Nephron (organoid): ENCODE data around the gene ZNF33B.

Experiments used
- H3K27ac Mint-ChIP-seq, 3 experiments: 2 replicates each; pipeline ENCODE4 v1.8.0; 2020; ENCODE audit warnings: mixed read lengths in 3 of 3, mild to moderate bottlenecking in 2 of 3, moderate library complexity in 1 of 3
- H3K27me3 Mint-ChIP-seq: 2 replicates; pipeline ENCODE4 v1.8.0; 2021; ENCODE audit warnings: low read depth, mild to moderate bottlenecking, moderate library complexity, mixed read lengths
- H3K36me3 Mint-ChIP-seq: 2 replicates; pipeline ENCODE4 v1.8.0; 2020; ENCODE audit warnings: low read depth, mixed read lengths
- H3K4me1 Mint-ChIP-seq: 2 replicates; pipeline ENCODE4 v1.8.0; 2020; ENCODE audit warnings: mixed read lengths
- H3K4me3 Mint-ChIP-seq, 3 experiments: 2 replicates each; pipeline ENCODE4 v1.8.0; 2020; ENCODE audit warnings: mild to moderate bottlenecking in 3 of 3, mixed read lengths in 3 of 3, moderate library complexity in 2 of 3
- H3K9me3 Mint-ChIP-seq: 2 replicates; pipeline ENCODE4 v1.8.0; 2020; ENCODE audit warnings: mixed read lengths
- CTCF ChIP-seq, 3 experiments: fragments of 200-600 bp; sonication (generic); IDR thresholded peaks; one replicate each; pipeline ENCODE4 v1.5.0; 2021; ENCODE audit warnings: antibody characterized with exemption in 3 of 3; ENCODE audit not compliant: unreplicated experiment in 3 of 3

ZNF33B gene

GRCh38 chr10:42645103-42645502 lies 6.7 kb upstream of the ZNF33B start:
- Mint-ChIP-seq H3K36me3 (no peaks in the 10 kb centered on the region), H3K27ac (peak overlapping the region in 2 of 3 experiments; percentile 85 to 86), H3K27me3 (peaks cover 11% of the 10 kb centered on the region), H3K9me3 (peaks cover 4% of the 10 kb centered on the region), H3K4me3 (no peak overlapping the region), H3K4me1 (no peaks in the 10 kb centered on the region)
- no peak for TF ChIP-seq CTCF (IDR thresholded peaks at IDR 0.05; ENCODE audit: unreplicated experiment in 3 of 3)

- H3K27ac Mint-ChIP-seq: peak overlapping the region in 2 of 3 experiments; percentile 1 to 19
- no peaks in the 10 kb centered on the region for H3K9me3 Mint-ChIP-seq
- H3K27me3 Mint-ChIP-seq: peaks cover under 1% of the 10 kb centered on the region
- TF ChIP-seq CTCF (IDR thresholded peaks at IDR 0.05; ENCODE audit: unreplicated experiment in 3 of 3): no peak
- peak overlapping the region; percentile 14 to 78 (median 72) for H3K4me3 Mint-ChIP-seq
- peaks cover 11% of the 10 kb centered on the region for H3K4me1 Mint-ChIP-seq
- peaks cover 5% of the 10 kb centered on the region for H3K36me3 Mint-ChIP-seq
Observed at GRCh38 chr10:42640610-42641229, 2.4 kb upstream of the ZNF33B start.

GRCh38 chr10:42638821-42639270 lies 476 bp upstream of the ZNF33B start:
- peaks cover 13% of the 10 kb centered on the region for H3K36me3 Mint-ChIP-seq
- H3K4me3 Mint-ChIP-seq: peak overlapping the region; percentile 88 to 94 (median 91)
- no peaks in the 10 kb centered on the region for H3K9me3 Mint-ChIP-seq
- TF ChIP-seq CTCF (IDR thresholded peaks at IDR 0.05; ENCODE audit: unreplicated experiment in 3 of 3): no peak
- peak overlapping the region; percentile 95 to 96 (median 96) for H3K27ac Mint-ChIP-seq
- H3K4me1 Mint-ChIP-seq: peaks cover 11% of the 10 kb centered on the region
- no peaks in the 10 kb centered on the region for H3K27me3 Mint-ChIP-seq

GRCh38 chr10:42637648-42638054 lies 719 bp downstream of the ZNF33B start:
- H3K36me3 Mint-ChIP-seq: peaks cover 22% of the 10 kb centered on the region
- no peaks in the 10 kb centered on the region for H3K9me3 Mint-ChIP-seq
- peaks cover 11% of the 10 kb centered on the region for H3K4me1 Mint-ChIP-seq
- peak overlapping the region; percentile 88 to 94 (median 91) for H3K4me3 Mint-ChIP-seq
- TF ChIP-seq CTCF (IDR thresholded peaks at IDR 0.05; ENCODE audit: unreplicated experiment in 3 of 3): no peak
- H3K27me3 Mint-ChIP-seq: no peaks in the 10 kb centered on the region
- peak overlapping the region; percentile 95 to 96 (median 96) for H3K27ac Mint-ChIP-seq

GRCh38 chr10:42637142-42637541 lies 1.2 kb downstream of the ZNF33B start:
- H3K9me3 Mint-ChIP-seq: no peaks in the 10 kb centered on the region
- peaks cover 11% of the 10 kb centered on the region for H3K4me1 Mint-ChIP-seq
- peaks cover 26% of the 10 kb centered on the region for H3K36me3 Mint-ChIP-seq
- no peaks in the 10 kb centered on the region for H3K27me3 Mint-ChIP-seq
- peak overlapping the region; percentile 95 to 96 (median 96) for H3K27ac Mint-ChIP-seq
- no peak for TF ChIP-seq CTCF (IDR thresholded peaks at IDR 0.05; ENCODE audit: unreplicated experiment in 3 of 3)
- peak overlapping the region; percentile 88 to 94 (median 91) for H3K4me3 Mint-ChIP-seq

- no peak for TF ChIP-seq CTCF (IDR thresholded peaks at IDR 0.05; ENCODE audit: unreplicated experiment in 3 of 3)
- no peak overlapping the region for H3K27ac Mint-ChIP-seq
Observed at GRCh38 chr10:42635098-42635497, 3.3 kb downstream of the ZNF33B start.

More at GRCh38 chr10:42635098-42635497, 3.3 kb downstream of the ZNF33B start:
- Mint-ChIP-seq H3K36me3 (peaks cover 34% of the 10 kb centered on the region), H3K4me3 (no peak overlapping the region), H3K27me3 (no peaks in the 10 kb centered on the region), H3K4me1 (peaks cover 11% of the 10 kb centered on the region), H3K9me3 (no peaks in the 10 kb centered on the region)
